HG03095 (cell line): Measurements from ENCODE around the gene SLC5A9.

ENCODE experiments used
- ATAC-seq: cut with Tn5 transposase; IDR thresholded peaks from one replicate; pipeline ENCODE4 v1.9.1; 2021; ENCODE audit warnings: moderate library complexity; ENCODE audit not compliant: unreplicated experiment

The SLC5A9 gene

GRCh38 chr1:48222501-48223242 lies at the start of gene SLC5A9:
Gene SLC5A9 (plus strand): TSS chr1:48222716. CDS start chr1:48222737, 21 bp downstream.
- no peak for ATAC-seq

DNA sequence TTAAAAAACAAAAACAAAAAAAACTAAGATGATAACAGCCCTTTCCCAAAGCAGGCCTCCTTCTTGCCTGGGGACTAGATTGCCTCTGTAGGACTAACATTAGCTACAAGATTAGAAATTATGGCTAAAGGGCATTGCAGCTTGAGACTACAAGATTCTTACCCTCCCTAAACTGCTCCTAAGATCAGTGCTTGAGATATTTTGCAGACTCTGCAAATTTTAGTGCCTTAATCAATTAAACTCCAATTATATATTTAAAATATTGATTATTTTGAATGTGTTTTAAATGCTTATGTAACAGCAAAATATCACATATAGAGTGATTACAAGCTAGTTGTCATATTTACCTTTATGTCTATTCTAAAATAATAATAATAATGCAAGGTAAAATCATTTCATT lies 47.4 kb upstream of the SLC5A9 start:
- ATAC-seq: no peak

DNA sequence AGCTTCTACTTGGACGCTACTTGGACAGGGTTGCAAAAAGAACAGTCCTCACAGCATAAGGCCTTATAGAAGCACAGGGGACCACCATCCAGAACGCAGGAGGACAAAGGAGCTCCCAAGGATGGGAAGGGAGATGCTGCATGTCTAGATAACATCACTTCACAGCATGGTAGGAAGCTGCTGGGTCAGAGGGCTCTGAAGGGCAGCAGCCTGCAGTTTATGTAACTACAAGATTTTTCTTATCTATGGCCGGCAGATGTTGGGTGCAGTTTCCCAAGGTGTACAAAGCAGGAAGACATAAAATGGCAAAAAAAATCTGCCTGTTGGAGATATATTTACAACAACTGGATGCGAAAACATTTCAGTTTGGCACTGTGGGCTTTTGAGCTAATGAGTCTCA lies 45.3 kb upstream of the SLC5A9 start:
- ATAC-seq: no peak

DNA sequence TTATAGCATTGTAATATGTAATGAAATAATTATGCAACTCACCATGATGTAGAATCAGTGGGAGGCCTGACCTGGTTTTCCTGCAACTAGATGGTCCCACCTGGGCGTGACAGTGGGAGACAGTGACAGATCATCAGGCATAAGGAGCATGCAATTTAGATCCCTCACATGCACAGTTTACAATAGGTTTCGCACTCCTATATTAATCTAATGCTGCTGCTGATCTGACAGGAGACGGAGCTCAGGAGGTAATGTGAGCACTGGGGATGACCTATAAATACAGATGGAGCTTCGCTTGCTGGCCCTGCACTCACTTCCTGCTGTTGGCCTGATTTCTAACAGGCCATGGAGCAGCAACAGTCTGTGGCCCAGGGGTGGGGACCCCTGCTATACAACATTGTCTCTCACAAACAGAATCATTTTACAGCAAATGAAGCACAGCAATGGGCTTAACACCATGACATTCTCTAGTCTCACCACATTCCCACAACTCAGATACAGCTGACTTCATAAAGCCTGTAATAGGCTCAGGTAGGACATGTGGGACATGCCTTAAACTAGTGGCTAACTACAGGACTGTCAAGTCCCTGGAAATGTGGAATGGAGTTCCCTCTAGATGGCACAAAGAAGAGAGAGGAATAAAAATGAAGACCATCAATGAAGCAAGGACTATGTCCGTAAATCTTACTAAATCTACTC lies 40.7 kb upstream of the SLC5A9 start:
- ATAC-seq: no peak

DNA sequence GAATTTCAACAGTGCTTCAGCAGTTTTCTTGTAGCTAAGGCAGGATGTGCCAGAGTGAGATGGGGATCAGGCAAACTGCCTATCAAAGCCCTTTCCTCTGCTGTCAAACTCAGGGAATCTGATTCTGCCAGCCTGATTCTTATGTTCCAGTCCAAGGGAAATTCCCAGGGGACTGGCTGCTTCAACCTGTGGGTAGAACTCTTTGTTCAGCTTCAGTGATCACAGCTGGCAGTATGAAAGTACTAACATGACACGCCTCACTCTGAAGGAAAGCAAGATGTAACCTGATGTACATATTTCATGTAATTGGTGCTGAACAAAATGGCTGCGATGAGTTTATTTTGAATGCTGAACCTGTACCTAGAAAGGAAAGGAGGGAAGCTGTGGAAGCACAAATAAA lies 40.1 kb upstream of the SLC5A9 start:
- no peak for ATAC-seq

GRCh38 chr1:48186306-48186839 lies 36.1 kb upstream of the SLC5A9 start:
- no peak for ATAC-seq

- ATAC-seq: no peak
Observed at GRCh38 chr1:48187969-48188563, 34.5 kb upstream of the SLC5A9 start.

- ATAC-seq: no peak
Observed at GRCh38 chr1:48190881-48191280, 31.6 kb upstream of the SLC5A9 start.

DNA sequence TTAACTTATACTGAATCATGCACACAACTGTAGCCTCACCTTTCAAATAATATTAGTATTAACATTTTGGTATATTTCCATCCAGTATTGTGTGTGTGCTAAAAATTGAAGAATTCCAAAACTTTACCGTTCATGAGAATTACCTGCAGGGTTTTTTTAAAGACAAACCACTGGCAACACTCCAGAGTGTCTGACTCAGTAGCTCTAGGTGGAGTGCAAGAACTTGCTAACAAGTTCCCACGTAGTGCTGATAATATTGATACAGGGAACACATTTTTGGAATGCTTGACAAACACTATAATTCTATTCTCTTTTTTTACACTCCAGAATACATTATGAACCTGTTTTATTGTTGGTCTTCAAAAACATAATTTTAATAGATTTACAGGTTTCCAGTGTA lies 27.7 kb upstream of the SLC5A9 start:
- no peak for ATAC-seq

- ATAC-seq: no peak
Observed at GRCh38 chr1:48196237-48196636, 26.3 kb upstream of the SLC5A9 start.

- ATAC-seq: no peak
Observed at GRCh38 chr1:48198970-48199369, 23.5 kb upstream of the SLC5A9 start.

DNA sequence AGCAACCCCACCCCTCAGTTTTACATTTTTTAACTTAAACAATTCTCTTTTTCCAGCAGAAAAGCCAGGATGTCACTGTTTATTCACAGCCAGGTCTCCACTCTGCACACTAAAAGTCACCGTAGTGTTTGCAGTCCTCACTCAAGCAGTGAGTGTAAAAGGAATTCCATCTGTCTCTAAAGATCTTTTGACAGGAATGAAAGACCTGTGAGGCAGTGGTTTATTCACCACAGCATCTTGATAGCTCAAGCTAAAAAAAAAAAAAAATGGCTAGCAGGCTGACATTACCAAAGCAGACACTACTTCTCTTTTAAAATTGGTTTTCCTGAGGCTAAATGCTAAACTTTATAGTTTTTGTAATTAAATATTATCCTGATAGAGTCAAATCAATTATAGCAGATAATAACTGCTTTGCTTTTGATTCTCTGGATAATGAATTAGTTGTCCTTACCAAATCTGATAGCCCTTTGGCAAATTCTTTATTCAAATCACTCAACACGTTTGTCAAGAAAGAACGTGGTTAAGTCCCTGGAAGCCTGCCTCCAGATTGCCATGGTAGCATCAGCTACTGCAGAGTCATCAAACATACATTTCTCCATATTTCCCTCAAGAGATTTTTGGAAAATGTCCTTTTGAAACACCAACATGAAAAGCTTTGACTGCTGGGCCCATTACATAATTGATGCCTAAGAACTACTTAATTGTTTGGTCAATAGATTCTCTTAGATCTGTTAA lies 22.2 kb upstream of the SLC5A9 start:
- no peak for ATAC-seq

- no peak for ATAC-seq
Observed at GRCh38 chr1:48202030-48202752, 20.3 kb upstream of the SLC5A9 start.

- ATAC-seq: no peak
Observed at GRCh38 chr1:48203287-48203900, 19.1 kb upstream of the SLC5A9 start.

- ATAC-seq: no peak
Observed at GRCh38 chr1:48205522-48205921, 17.0 kb upstream of the SLC5A9 start.

DNA sequence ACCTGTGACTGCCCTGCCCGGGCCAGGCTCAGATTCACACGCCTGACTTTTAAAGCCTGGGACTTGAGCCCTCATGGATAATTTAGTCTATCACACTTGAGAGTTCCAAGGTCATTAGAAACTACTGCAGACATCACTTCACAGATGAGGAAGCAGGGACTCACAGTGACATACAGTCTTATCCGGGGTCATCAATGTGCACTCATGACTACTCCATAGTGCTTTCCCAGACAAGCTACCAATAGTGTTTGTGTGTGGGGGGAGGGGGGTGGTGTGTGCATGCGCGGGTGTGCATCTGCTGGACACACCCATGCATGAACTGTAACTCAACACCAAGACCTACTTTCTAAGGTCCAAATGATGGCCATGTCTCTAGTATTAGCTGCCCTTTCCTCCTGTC lies 16.1 kb upstream of the SLC5A9 start:
- ATAC-seq: no peak

DNA sequence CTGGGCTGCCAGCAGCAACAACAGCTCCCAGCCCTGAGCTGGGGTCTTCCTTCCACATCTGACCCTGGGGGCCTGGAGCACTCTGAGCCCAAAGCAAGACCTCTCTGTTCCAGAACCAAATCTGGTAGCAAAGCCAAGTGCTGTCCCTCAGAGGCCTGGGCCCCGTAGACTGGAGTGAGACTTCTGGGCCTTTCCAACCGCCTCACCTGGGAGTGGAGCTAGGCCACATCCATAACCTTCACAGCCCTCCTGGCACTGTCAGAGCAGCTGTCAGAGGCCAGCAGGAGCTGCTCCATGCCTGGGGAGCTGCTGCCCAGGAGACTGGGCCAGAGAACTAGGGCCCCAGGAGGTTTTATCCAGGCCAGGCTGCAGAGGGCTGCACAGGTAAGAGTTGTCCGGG lies 15.4 kb upstream of the SLC5A9 start:
- no peak for ATAC-seq

DNA sequence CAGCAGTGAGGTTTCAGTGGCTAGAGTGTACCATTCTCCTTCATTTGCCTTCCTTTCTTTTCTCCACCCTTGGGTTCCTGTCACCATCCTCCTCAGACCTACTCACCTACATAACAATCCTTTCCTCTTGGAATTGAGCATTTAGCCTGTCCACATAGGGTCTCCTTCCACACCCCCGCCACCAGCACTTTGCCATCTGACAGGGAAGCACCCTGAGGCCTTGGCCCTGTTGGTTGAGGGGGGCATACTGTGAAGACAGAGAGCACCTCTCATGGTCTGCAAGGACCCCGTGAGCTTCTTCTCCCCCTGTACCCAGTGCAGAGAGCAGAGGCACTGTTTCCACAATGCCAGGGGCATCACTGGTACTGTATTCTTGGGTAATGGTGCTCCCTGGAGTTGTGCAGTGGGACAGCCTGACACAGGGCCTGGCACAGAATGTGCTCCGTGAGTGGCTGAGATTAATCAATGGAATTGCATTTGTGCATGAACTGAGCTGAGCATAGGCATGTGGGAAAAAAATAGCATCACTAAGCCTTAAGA lies 14.9 kb upstream of the SLC5A9 start:
- ATAC-seq: no peak

DNA sequence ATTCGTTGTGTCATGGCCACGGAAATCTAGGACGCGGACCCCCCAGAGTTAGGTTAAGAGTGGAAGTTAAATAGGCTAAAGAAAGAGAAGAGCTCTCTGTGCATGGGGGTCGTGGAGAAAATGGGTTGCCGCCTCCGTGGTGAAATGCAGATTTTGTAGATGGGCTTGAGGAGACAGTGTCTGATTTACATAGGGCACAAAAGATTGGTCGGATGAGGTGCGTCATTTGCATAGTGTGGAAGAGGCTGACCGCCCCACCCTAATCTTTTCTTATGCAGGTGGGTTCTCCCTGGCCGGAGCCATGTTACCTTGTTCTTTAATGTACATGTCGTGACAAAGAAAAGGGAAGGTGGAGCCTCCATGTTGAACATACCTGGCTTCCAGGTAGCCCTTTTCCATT lies 14.3 kb upstream of the SLC5A9 start:
- ATAC-seq: no peak

DNA sequence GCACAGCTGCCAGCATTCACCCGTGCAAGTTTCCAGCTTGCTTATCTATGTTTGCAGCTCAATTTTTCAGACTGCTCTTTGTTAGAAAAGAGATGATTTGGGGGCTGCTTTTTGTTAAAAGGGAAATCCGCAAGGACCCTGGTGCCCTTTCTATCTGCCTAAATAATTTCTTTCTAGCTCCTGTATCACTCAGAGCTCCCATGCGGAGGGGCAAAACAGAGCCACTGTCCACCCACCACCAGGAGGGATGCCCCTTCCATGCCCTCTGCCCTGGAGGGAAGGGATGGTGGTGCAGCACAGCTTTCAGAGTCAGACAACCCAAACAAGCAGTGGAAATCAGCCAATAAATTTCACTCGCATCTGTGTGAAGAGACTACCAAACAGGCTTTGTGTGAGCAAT lies 13.9 kb upstream of the SLC5A9 start:
- ATAC-seq: no peak
